Vagina (tissue), 2 donors: Measurements from ENCODE around the gene TRIM36. TPM values are rescaled to one million over a fixed set of nuclear protein-coding genes. Genes with fewer than 3 reads are reported as not detected.
A peak's percentile ranks its signal among the peaks of the same experiment; 100 is the strongest.

ENCODE experiments used
- DNase-seq, 2 donors: peaks; one replicate each; pipeline ENCODE4 v3.0.0-alpha.2; 2017; ENCODE audit errors: extremely low spot score in 2 of 2
- H3K27ac ChIP-seq: fragments of 200-600 bp; sonication (generic); one replicate; pipeline ENCODE4 v1.5.1; 2019
- H3K27me3 ChIP-seq: fragments of 200-600 bp; sonication (generic); one replicate; pipeline ENCODE4 v1.5.1; 2019
- H3K36me3 ChIP-seq, 2 donors: fragments of 200-600 bp; sonication (generic); one replicate each; pipeline ENCODE4 v1.5.1; 2017 to 2019
- H3K4me1 ChIP-seq: fragments of 200-600 bp; sonication (generic); one replicate; pipeline ENCODE4 v1.5.1; 2019
- H3K4me3 ChIP-seq, 2 donors: fragments of 200-600 bp; sonication (generic); 1 replicate in 1 of 2; 2 replicates in 1 of 2; pipeline ENCODE4 v1.5.1; 2016 to 2019
- H3K9me3 ChIP-seq: fragments of 200-600 bp; sonication (generic); one replicate; pipeline ENCODE4 v1.5.1; 2019
- POLR2A ChIP-seq, 2 donors: fragments of 450-650 bp; IDR thresholded peaks; one replicate each; pipeline ENCODE4 v1.6.1; 2017; ENCODE audit warnings: antibody characterized with exemption in 2 of 2, mild to moderate bottlenecking in 2 of 2, moderate library complexity in 2 of 2
- POLR2AphosphoS5 ChIP-seq, 2 donors: sonication (generic); formaldehyde crosslinking; IDR thresholded peaks; one replicate each; pipeline ENCODE4 v1.9.0; 2017; ENCODE audit warnings: antibody characterized with exemption in 2 of 2, mild to moderate bottlenecking in 2 of 2, low read depth in 1 of 2; ENCODE audit not compliant: insufficient read depth in 1 of 2
- intact Hi-C: fragments of 100-400 bp; cut with DNase I; formaldehyde crosslinking; loops from one replicate; pipeline ENCODE4 v1.15.1; 2023
- total RNA-seq: library from RNA; depleted of rRNA; stranded (reverse); fragments of >200 nt; gene quantifications from one replicate; pipeline ENCODE4 v1.2.3, GENCODE V29; 2016
- TF ChIP-seq, protein P1 (sequence below), 3 experiments: fragments of 450-650 bp in 2 of 3; fragments of 200-600 bp in 1 of 3; sonication (generic) in 1 of 3; IDR thresholded peaks; one replicate each; pipeline ENCODE4 v1.5.1; 2017 to 2019; ENCODE audit warnings: antibody characterized with exemption in 3 of 3, mild to moderate bottlenecking in 2 of 3, moderate library complexity in 2 of 3

Gene TRIM36
- total RNA-seq, 1 donor from 2014 or later = 2.2 TPM

DNA sequence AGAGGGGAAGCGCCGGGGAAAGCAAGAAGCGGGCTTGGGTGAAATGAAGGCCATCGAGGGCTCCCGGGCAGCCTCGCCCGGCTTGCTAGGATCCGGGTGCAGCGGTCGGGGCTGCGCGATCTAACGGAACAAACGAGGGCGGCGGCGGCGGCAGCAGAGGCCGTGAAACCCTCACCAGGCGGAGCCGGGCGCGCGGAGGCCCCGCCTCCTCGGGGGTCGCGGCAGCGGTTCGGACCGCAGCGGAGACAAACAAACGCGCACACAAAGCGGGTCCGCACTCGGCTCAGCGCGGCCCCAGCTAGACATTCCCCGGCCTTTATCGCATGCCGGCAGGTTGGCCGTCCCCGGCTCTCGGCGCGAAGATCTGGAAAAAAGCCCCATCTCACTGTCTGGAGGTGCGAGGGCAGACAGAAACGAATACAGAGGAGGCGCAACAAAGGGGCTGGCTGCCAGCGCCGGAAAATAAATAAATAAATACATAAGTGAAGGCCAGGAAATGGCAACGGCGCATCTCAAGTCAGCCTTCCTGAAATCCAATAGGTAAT, 10.5 kb upstream of the TRIM36 start:
- Histone ChIP-seq H3K4me1 (peaks cover 16% of the 10 kb centered on the region), H3K27me3 (peaks cover 9% of the 10 kb centered on the region), H3K27ac (peak overlapping the region; percentile 14), H3K36me3 (no peaks in the 10 kb centered on the region), H3K9me3 (no peaks in the 10 kb centered on the region), H3K4me3 (peak overlapping the region; percentile 42 to 51)
- DNase-seq = no peak
- intact Hi-C loops = no loop called here
- no peak for TF ChIP-seq POLR2A (IDR thresholded peaks at IDR 0.05)
- TF ChIP-seq POLR2AphosphoS5 (IDR thresholded peaks at IDR 0.05; ENCODE audit: insufficient read depth in 1 of 2, low read depth in 1 of 2) = peak in 1 of 2 donors; percentile 51

DNA sequence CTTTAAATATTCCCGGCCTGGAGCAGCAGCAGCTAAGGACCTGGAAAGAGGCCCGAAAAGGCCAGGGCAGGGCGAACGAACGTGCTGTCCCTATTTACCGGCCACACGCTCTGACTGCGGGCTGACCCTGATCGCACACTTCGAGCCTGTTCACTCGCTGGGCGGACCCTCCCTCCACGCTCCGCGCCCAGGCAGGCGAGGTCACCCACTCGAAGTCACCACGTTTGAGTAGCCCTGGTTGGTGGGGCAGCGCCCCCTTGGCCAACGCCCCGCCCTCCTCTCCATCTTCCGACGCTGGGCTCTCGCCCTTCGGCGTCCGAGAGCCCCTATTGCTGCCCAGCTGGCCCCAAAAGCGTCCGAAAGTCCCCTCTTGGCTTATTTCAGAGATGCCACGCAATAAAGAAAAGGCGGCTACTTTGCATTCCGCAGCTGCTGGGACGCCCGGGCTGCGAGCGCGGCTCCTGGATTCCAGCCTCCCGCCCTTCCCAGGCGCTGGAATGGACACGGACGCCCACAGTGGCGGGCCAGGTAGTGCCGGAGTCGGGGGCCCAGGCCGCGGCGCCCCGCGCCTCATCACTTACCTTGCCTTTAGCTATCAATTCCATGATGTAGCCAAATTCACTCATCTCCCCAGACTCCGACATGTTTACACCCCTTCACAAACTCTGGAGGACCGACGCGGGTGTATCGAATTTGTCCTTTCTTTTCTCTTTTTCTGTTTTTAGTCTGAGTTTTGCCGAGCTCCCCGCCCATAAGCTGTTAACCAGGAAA, 9.9 kb upstream of the TRIM36 start:
- Histone ChIP-seq H3K4me1 (peaks cover 16% of the 10 kb centered on the region), H3K9me3 (no peaks in the 10 kb centered on the region), H3K27me3 (peaks cover 9% of the 10 kb centered on the region), H3K27ac (peak overlapping the region; percentile 14), H3K4me3 (peak overlapping the region; percentile 42 to 51), H3K36me3 (no peaks in the 10 kb centered on the region)
- TF ChIP-seq, protein P1, sequence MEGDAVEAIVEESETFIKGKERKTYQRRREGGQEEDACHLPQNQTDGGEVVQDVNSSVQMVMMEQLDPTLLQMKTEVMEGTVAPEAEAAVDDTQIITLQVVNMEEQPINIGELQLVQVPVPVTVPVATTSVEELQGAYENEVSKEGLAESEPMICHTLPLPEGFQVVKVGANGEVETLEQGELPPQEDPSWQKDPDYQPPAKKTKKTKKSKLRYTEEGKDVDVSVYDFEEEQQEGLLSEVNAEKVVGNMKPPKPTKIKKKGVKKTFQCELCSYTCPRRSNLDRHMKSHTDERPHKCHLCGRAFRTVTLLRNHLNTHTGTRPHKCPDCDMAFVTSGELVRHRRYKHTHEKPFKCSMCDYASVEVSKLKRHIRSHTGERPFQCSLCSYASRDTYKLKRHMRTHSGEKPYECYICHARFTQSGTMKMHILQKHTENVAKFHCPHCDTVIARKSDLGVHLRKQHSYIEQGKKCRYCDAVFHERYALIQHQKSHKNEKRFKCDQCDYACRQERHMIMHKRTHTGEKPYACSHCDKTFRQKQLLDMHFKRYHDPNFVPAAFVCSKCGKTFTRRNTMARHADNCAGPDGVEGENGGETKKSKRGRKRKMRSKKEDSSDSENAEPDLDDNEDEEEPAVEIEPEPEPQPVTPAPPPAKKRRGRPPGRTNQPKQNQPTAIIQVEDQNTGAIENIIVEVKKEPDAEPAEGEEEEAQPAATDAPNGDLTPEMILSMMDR (IDR thresholded peaks at IDR 0.05) = no peak
- TF ChIP-seq POLR2AphosphoS5 (IDR thresholded peaks at IDR 0.05; ENCODE audit: insufficient read depth in 1 of 2, low read depth in 1 of 2) (no peak), POLR2A (IDR thresholded peaks at IDR 0.05) (no peak)
- no peak for DNase-seq
- intact Hi-C loops = no loop called here

DNA sequence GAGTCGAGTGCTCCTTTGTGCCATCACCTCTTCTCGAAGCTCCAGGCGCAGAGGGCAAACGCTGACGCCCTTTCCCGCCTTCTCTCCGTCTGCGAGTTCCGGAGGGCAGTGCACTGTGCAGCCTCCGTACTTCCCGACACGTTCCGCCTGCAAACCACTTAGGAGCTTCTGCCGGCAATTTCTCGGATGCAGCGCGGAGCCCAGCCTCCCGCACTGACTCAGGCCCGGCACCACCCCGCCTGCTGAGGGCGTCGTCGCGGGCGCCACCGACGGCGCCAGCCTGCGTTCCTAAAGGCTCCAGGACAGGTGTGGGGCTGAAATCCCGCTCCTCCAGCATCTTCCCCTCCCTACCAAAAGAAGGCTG, 9.3 kb upstream of the TRIM36 start:
- intact Hi-C loops = no loop called here
- no peak overlapping the region for H3K27ac ChIP-seq

DNA sequence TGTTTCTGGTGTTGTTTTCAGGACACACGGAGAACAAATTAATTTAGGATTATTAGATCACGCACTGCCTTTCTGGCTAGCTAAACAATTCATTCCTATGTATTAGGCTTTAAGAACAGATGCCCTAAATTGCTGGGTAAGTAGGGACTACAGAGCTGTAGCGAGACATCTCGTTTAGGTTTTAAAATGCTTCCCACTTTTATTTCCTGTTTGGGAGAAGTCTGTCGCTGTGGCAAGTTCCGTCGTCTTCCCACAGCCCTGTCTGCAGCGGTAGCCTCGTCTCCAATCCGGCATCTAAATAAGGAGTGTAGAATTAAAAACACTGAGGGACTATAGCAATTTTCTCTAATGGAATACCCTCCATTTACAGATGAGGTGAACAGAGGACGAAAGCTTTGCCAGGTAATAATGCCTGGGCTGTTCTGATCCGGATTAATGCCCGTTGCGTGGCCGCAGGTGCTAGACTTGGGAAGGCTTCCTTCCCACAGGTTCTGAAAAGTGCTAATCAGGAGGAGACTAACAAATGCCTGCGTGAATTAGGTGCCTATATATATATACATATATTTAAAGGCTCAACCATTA, 1.3 kb upstream of the TRIM36 start:
- Histone ChIP-seq H3K9me3 (no peaks in the 10 kb centered on the region), H3K4me1 (peaks cover 20% of the 10 kb centered on the region), H3K27ac (peak overlapping the region; percentile 53), H3K27me3 (no peaks in the 10 kb centered on the region), H3K36me3 (no peaks in the 10 kb centered on the region), H3K4me3 (peak overlapping the region; percentile 73 to 75)
- DNase-seq = no peak
- intact Hi-C loops = no loop called here
- TF ChIP-seq POLR2A (IDR thresholded peaks at IDR 0.05) (no peak), POLR2AphosphoS5 (IDR thresholded peaks at IDR 0.05; ENCODE audit: insufficient read depth in 1 of 2, low read depth in 1 of 2) (no peak)
- TF ChIP-seq, protein P1 (IDR thresholded peaks at IDR 0.05) = no peak

More for the DNA sequence above, 9.3 kb upstream of the TRIM36 start:
- no peaks in the 10 kb centered on the region for H3K9me3 ChIP-seq
- peaks cover 16% of the 10 kb centered on the region for H3K4me1 ChIP-seq
- TF ChIP-seq, protein P1 (IDR thresholded peaks at IDR 0.05) = no peak
- TF ChIP-seq POLR2AphosphoS5 (IDR thresholded peaks at IDR 0.05; ENCODE audit: insufficient read depth in 1 of 2, low read depth in 1 of 2) (no peak), POLR2A (IDR thresholded peaks at IDR 0.05) (no peak)
- no peaks in the 10 kb centered on the region for H3K36me3 ChIP-seq
- DNase-seq = no peak
- peak overlapping the region; percentile 42 to 51 for H3K4me3 ChIP-seq
- H3K27me3 ChIP-seq = peaks cover 9% of the 10 kb centered on the region

DNA sequence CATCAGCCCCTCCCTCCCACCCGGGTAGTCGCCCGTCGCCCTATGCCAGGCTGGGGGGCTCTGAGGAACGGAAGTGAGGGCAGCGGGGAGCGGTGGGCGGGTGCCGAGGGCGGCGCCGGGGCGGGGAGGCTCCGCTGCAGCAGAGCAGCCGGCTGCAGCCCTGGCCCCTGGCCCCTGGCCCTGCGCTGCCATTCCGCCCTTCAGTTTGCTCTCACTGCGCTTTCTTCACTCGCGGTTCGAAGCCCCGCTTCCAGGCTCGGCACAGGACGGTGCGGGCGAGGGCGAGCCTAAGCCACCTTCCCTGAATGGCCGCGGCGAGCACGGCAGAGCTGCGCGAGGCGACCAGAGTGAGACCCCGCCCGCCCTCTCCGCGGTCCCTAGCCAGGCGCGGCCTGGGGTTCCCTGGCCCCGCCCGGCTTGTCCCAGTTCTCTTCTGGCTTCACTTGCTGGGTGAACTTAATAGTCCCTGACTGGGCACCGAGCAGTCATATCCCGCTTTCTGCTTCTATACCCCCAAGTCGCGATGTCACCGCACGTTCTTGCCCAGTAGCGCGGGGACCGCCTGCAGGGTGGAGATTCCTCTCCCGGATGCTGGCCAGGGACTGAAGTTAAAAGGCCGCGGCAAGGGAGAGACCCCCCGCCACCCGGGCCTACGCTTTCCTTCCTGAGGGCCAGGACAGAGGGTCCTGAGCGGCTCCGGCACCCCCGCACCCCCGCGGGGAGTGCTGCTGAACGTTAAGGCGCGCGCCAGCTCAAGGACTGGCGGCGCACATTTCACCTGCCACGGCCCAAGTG, 623 bp upstream of the TRIM36 start:
- TF ChIP-seq POLR2AphosphoS5 (IDR thresholded peaks at IDR 0.05; ENCODE audit: insufficient read depth in 1 of 2, low read depth in 1 of 2) (no peak), POLR2A (IDR thresholded peaks at IDR 0.05) (no peak)
- TF ChIP-seq, protein P1 (IDR thresholded peaks at IDR 0.05) = no peak
- DNase-seq = no peak
- intact Hi-C loops = no loop called here
- H3K27ac ChIP-seq = peak overlapping the region; percentile 53
- peaks cover 20% of the 10 kb centered on the region for H3K4me1 ChIP-seq
- no peaks in the 10 kb centered on the region for H3K27me3 ChIP-seq
- H3K9me3 ChIP-seq = no peaks in the 10 kb centered on the region
- H3K4me3 ChIP-seq = peak overlapping the region; percentile 73 to 75
- H3K36me3 ChIP-seq = no peaks in the 10 kb centered on the region
